ENCODE data around the gene ADCY9. TPM values are rescaled to one million over a fixed set of nuclear protein-coding genes. Genes with fewer than 3 reads are reported as not detected.

ADCY9 gene
- total RNA-seq, 1 experiment from 2014 or later: 10.5 TPM

DNA sequence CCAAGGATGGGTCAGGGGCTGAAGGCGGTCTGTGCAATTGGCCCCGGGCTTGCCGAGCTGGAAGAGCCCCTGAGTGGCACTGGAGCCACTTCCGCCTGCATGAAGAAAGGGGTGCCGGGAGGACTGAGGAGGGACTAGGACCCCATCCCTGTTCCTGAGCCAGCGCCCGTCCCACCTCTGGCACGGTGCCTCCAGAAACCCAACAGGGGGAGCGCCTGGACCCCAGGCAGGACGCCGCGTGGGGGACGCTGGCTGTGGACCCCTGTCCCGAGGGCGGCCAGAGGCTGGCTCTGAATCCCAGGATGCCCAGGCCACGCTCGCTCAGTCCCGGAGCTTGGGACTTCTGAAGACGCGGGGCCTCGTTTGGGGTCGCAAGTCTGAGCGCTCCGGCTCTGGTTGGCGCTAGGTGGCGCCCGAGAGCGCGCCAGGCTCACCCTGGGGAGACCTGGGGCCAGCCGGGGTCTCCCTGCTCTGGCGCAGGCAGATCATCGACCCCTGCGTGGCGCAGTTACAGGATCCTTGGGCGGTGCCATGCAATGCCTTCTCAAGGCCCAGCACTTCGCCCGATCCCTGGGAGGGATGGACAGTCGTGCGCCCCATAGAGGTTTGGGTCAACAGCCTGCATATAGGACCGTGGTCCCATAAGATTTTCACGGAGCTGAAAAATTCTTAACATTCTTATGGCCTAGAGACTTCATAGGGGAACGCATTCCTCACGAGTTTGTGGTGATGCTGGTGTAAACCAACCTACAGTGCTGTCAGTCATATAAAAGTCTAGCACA is 177.2 kb downstream of the ADCY9 start:
- H3K36me3 ChIP-seq (ENCODE audit: low read depth): no peaks in the 10 kb centered on the region
- ChIA-PET POLR2A (ENCODE audit: unreplicated experiment) (interaction anchor here (0.6 kb wide), 2 partner anchors 242 to 250 kb away, joined by 4 to 24 read pairs; no protein-coding TSS in a partner anchor), CTCF (interaction anchor here (0.6 to 1.6 kb wide), 7 partner anchors 11 to 315 kb away, joined by 3 to 8 read pairs (median 4); no protein-coding TSS in a partner anchor)
- H3K9me2 ChIP-seq (ENCODE audit: insufficient read depth): no peaks in the 10 kb centered on the region
- H3K9me3 ChIP-seq (ENCODE audit: insufficient read depth, low read depth): no peaks in the 10 kb centered on the region
- peak overlapping the region; percentile 53; the same call in 1 of the 2 replicates for H3K4me2 ChIP-seq
- H2AFZ ChIP-seq: no peak overlapping the region
- H4K20me1 ChIP-seq (ENCODE audit: insufficient read depth): no peaks in the 10 kb centered on the region
- no peaks in the 10 kb centered on the region for H3K27me3 ChIP-seq (ENCODE audit: insufficient read depth, low read depth)
- no peak overlapping the region for H3K27ac ChIP-seq
- H3K4me3 ChIP-seq: no peak overlapping the region
- H3K4me1 ChIP-seq (replicated peaks; ENCODE audit: insufficient read depth): no peaks in the 10 kb centered on the region
- H3K79me2 ChIP-seq (ENCODE audit: low read depth): no peaks in the 10 kb centered on the region
- BruUV-seq (replicated peaks): no TSS peak
- H3F3A ChIP-seq (ENCODE audit: insufficient read depth, low read depth): peaks cover 6% of the 10 kb centered on the region; the same call in 1 of the 2 replicates
- no peak for TF ChIP-seq EZH2 (IDR thresholded peaks at IDR 0.05; ENCODE audit: low read depth)
- TF ChIP-seq, protein P1, sequence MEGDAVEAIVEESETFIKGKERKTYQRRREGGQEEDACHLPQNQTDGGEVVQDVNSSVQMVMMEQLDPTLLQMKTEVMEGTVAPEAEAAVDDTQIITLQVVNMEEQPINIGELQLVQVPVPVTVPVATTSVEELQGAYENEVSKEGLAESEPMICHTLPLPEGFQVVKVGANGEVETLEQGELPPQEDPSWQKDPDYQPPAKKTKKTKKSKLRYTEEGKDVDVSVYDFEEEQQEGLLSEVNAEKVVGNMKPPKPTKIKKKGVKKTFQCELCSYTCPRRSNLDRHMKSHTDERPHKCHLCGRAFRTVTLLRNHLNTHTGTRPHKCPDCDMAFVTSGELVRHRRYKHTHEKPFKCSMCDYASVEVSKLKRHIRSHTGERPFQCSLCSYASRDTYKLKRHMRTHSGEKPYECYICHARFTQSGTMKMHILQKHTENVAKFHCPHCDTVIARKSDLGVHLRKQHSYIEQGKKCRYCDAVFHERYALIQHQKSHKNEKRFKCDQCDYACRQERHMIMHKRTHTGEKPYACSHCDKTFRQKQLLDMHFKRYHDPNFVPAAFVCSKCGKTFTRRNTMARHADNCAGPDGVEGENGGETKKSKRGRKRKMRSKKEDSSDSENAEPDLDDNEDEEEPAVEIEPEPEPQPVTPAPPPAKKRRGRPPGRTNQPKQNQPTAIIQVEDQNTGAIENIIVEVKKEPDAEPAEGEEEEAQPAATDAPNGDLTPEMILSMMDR (conservative IDR thresholded peaks at IDR 0.05): peak; percentile 85
- intact Hi-C loops (cut with micrococcal nuclease; ENCODE audit: unreplicated experiment): loop anchor here (2.0 kb wide), 1 partner anchor 58 kb away; the partner anchor contains the start of gene CREBBP
- peak; percentile 49 to 77 for DNase-seq

DNA sequence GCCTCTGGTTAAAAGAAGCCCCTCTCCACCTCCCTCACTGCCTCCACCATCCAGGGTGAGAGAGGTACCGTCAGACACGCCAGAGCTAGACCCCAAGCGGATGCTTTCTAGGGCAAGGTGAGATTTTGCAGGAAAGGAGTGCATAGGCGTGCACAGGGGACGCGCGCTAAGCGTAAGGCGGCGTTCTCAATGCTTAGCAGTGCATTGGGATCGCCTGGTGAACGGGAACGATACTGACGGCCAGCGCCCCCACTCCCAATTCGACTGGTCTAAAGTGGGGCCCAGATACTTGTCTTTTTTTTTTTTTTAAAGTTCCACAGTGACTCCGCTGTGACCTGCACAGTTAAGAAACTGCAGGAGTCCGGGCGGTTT is 177.8 kb downstream of the ADCY9 start:
- H3K27me3 ChIP-seq (ENCODE audit: insufficient read depth, low read depth): no peaks in the 10 kb centered on the region
- no peak overlapping the region for H3K4me3 ChIP-seq
- H3K9me2 ChIP-seq (ENCODE audit: insufficient read depth): no peaks in the 10 kb centered on the region
- no peaks in the 10 kb centered on the region for H3K36me3 ChIP-seq (ENCODE audit: low read depth)
- H3K27ac ChIP-seq: no peak overlapping the region
- no peak for DNase-seq
- no peaks in the 10 kb centered on the region for H3K9me3 ChIP-seq (ENCODE audit: insufficient read depth, low read depth)
- TF ChIP-seq EZH2 (IDR thresholded peaks at IDR 0.05; ENCODE audit: low read depth): no peak
- TF ChIP-seq, protein P1 (conservative IDR thresholded peaks at IDR 0.05): no peak
- H3K79me2 ChIP-seq (ENCODE audit: low read depth): no peaks in the 10 kb centered on the region
- H3K4me2 ChIP-seq: no peak overlapping the region
- ChIA-PET CTCF (interaction anchor here (0.7 kb wide), 1 partner anchor 152 kb away, joined by 8 read pairs; no protein-coding TSS in a partner anchor), POLR2A (ENCODE audit: unreplicated experiment) (interaction anchor here (0.6 kb wide), 2 partner anchors 241 to 250 kb away, joined by 4 to 24 read pairs; no protein-coding TSS in a partner anchor)
- H2AFZ ChIP-seq: no peak overlapping the region
- intact Hi-C loops (cut with micrococcal nuclease; ENCODE audit: unreplicated experiment): loop anchor here (2.0 kb wide), 1 partner anchor 58 kb away; the partner anchor contains the start of gene CREBBP
- no peaks in the 10 kb centered on the region for H3K4me1 ChIP-seq (replicated peaks; ENCODE audit: insufficient read depth)
- peaks cover 6% of the 10 kb centered on the region; the same call in 1 of the 2 replicates for H3F3A ChIP-seq (ENCODE audit: insufficient read depth, low read depth)
- no peaks in the 10 kb centered on the region for H4K20me1 ChIP-seq (ENCODE audit: insufficient read depth)
- BruUV-seq (replicated peaks): no TSS peak

DNA sequence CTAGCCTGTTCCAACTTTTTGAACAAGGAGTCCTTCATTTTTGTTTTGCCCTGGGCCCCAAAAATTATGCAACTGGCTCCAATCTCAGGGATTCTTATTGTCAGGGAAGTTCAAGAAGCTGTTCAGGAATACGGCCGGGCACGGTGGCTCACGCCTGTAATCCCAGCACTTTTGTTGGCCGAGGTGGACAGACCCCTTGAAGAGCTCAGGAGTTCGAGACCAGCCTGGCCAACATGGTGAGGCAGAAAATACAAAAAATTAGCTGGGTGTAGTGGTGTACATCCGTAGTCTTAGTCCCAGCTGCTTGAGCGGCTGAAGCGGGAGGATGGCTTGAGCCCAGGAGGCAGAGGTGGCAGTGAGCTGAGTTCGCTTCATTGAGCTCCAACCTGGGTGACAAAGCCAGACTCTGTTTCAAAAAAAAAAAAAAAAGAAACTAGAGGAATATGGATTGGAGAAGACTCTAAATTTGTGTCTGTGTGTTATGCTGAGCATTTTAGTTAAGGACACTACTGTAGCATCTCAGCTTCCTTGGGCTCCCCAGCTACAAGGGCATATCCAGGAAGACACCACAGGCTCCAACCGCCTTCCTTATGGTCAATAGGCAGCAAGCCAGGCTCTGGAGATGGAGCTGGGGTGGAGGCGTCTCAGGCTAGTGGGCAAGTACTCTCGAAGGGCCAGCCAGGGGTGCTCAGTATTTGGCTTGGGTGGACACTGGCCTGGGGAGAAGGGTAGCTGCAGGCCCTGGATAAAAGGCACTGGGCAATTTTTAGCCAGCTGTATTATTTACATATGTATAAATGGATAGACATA is 179.0 kb downstream of the ADCY9 start:
- Histone ChIP-seq H3K36me3 (ENCODE audit: low read depth) (no peaks in the 10 kb centered on the region), H3K9me3 (ENCODE audit: insufficient read depth, low read depth) (no peaks in the 10 kb centered on the region), H3F3A (ENCODE audit: insufficient read depth, low read depth) (peaks cover 6% of the 10 kb centered on the region; the same call in 1 of the 2 replicates), H3K9me2 (ENCODE audit: insufficient read depth) (no peaks in the 10 kb centered on the region), H3K27me3 (ENCODE audit: insufficient read depth, low read depth) (no peaks in the 10 kb centered on the region), H3K4me2 (no peak overlapping the region), H4K20me1 (ENCODE audit: insufficient read depth) (no peaks in the 10 kb centered on the region), H2AFZ (no peak overlapping the region), H3K79me2 (ENCODE audit: low read depth) (no peaks in the 10 kb centered on the region), H3K4me1 (replicated peaks; ENCODE audit: insufficient read depth) (no peaks in the 10 kb centered on the region), H3K4me3 (no peak overlapping the region), H3K27ac (no peak overlapping the region)
- ChIA-PET CTCF (interaction anchor here (0.6 to 0.7 kb wide), 2 partner anchors 8 to 76 kb away, joined by 7 to 14 read pairs; no protein-coding TSS in a partner anchor), POLR2A (ENCODE audit: unreplicated experiment) (no interaction called here)
- no TSS peak for BruUV-seq (replicated peaks)
- DNase-seq: no peak
- TF ChIP-seq, protein P1 (conservative IDR thresholded peaks at IDR 0.05): no peak
- TF ChIP-seq EZH2 (IDR thresholded peaks at IDR 0.05; ENCODE audit: low read depth): no peak
- intact Hi-C loops (cut with micrococcal nuclease; ENCODE audit: unreplicated experiment): no loop called here

All from PC-9 (cell line).